Measurements from ENCODE around the gene HSF2. TPM values are rescaled to one million over a fixed set of nuclear protein-coding genes. Genes with fewer than 3 reads are reported as not detected.

Gene HSF2
- total and polyA plus RNA-seq, 10 of the 15 experiments (the other 5 are each of a cell fraction or from before 2014, with no cell fraction given): 9.5 to 38.3 (median 16.8) TPM

- RAD21 ChIA-PET (ENCODE audit: unreplicated experiment): no interaction called here
- no TSS peak for BruUV-seq (replicated peaks)
Observed at GRCh38 chr6:122458087-122458486, 58.6 kb downstream of the HSF2 start.

GRCh38 chr6:122459240-122459639 is 59.8 kb downstream of the HSF2 start:
- H3K27ac ChIP-seq (ENCODE audit: control insufficient read depth, insufficient read depth): no peak overlapping the region
- H3K4me3 ChIP-seq: no peak overlapping the region
- in situ Hi-C loops (cut with MboI): loop anchor here (25.0 kb wide), 1 partner anchor 1122 kb away; the partner anchor contains the start of gene TBC1D32
- CTCF ChIA-PET: interaction anchor here (0.9 to 1.2 kb wide), 3 partner anchors 10 to 32 kb away, joined by 3 to 5 read pairs (median 4); no protein-coding TSS in a partner anchor
- 69% methylated on average over 2 of the region's 2 CpGs for WGBS (ENCODE audit: insufficient coverage, insufficient replicate concordance, low lambda C conversion rate, missing lambda C conversion rate)
- RAD21 ChIA-PET (ENCODE audit: unreplicated experiment): no interaction called here
- H2AFZ ChIP-seq (ENCODE audit: control insufficient read depth, low read depth, low read length): no peak overlapping the region
- no peaks in the 10 kb centered on the region; the same call in 2 of the 3 replicates for H3K9me3 ChIP-seq (replicated peaks; ENCODE audit: control insufficient read depth, insufficient read depth, low read length)
- ATAC-seq (no peak), FAIRE-seq (no peak), DNase-seq (ENCODE audit: low read depth, low spot score) (no peak)
- H3K79me2 ChIP-seq (ENCODE audit: control insufficient read depth, insufficient read depth, low read length): peaks cover 43% of the 10 kb centered on the region
- no peaks in the 10 kb centered on the region for H4K20me1 ChIP-seq (ENCODE audit: control insufficient read depth, insufficient read depth)
- intact Hi-C loops (cut with micrococcal nuclease; ENCODE audit: unreplicated experiment): loop anchor here (5.0 kb wide), 1 partner anchor 37 kb away; no protein-coding TSS in a partner anchor
- BruUV-seq (replicated peaks): no TSS peak
- H3K4me2 ChIP-seq (ENCODE audit: control insufficient read depth, insufficient read depth): no peak overlapping the region
- peaks cover 2 to 10% of the 10 kb centered on the region in 2 experiments; a peak in 3 of 4 replicates for H3K36me3 ChIP-seq (ENCODE audit: control insufficient read depth in 2 of 2, insufficient read depth in 2 of 2, low read length in 1 of 2)
- H3K4me1 ChIP-seq (ENCODE audit: control insufficient read depth, insufficient read depth, low read length): no peaks in the 10 kb centered on the region
- no peaks in the 10 kb centered on the region for H3K27me3 ChIP-seq (replicated peaks in 1 of 2; ENCODE audit: control insufficient read depth in 2 of 2, insufficient read depth in 2 of 2, low read length in 1 of 2)
- SMC1A ChIA-PET (ENCODE audit: uncharacterized antibody, unreplicated experiment): interaction anchor here (0.9 to 1.3 kb wide), 3 partner anchors 15 to 71 kb away, joined by 3 to 5 read pairs (median 3); no protein-coding TSS in a partner anchor
- POLR2A ChIA-PET: no interaction called here
- no peak overlapping the region for H3K9ac ChIP-seq (ENCODE audit: control insufficient read depth, insufficient read depth, low read length)
- TF ChIP-seq ZBED1 (IDR thresholded peaks at IDR 0.05; ENCODE audit: borderline replicate concordance) (no peak), POLR2AphosphoS5 (IDR thresholded peaks at IDR 0.05; ENCODE audit: low read length) (no peak), BCLAF1 (IDR thresholded peaks at IDR 0.05) (no peak), IKZF2 (IDR thresholded peaks at IDR 0.05) (no peak), NFXL1 (IDR thresholded peaks at IDR 0.05; ENCODE audit: borderline replicate concordance) (no peak), ZBTB33 (IDR thresholded peaks at IDR 0.05) (no peak), POU2F2 (IDR thresholded peaks at IDR 0.05; ENCODE audit: borderline replicate concordance, low read depth, low read length) (no peak), MEF2A (IDR thresholded peaks at IDR 0.05; ENCODE audit: insufficient read depth, low read depth, low read length) (no peak), IRF4 (IDR thresholded peaks at IDR 0.05; ENCODE audit: low read depth, low read length) (no peak), PAX8 (IDR thresholded peaks at IDR 0.05) (no peak), CBX5 (IDR thresholded peaks at IDR 0.05; ENCODE audit: low read depth) (no peak), MXI1 (IDR thresholded peaks at IDR 0.05; ENCODE audit: low read depth, low read length) (no peak), SPI1 (IDR thresholded peaks at IDR 0.05; ENCODE audit: borderline replicate concordance, insufficient read depth, low read depth, low read length) (no peak)

More at GRCh38 chr6:122458087-122458486, 58.6 kb downstream of the HSF2 start:
- Histone ChIP-seq H3K9me3 (replicated peaks; ENCODE audit: control insufficient read depth, insufficient read depth, low read length) (no peaks in the 10 kb centered on the region; the same call in 2 of the 3 replicates), H3K36me3 (ENCODE audit: control insufficient read depth in 2 of 2, insufficient read depth in 2 of 2, low read length in 1 of 2) (peaks cover 2 to 15% of the 10 kb centered on the region in 2 experiments; a peak in 3 of 4 replicates), H3K4me1 (ENCODE audit: control insufficient read depth, insufficient read depth, low read length) (no peaks in the 10 kb centered on the region), H3K79me2 (ENCODE audit: control insufficient read depth, insufficient read depth, low read length) (peaks cover 37% of the 10 kb centered on the region), H3K27me3 (replicated peaks in 1 of 2; ENCODE audit: control insufficient read depth in 2 of 2, insufficient read depth in 2 of 2, low read length in 1 of 2) (no peaks in the 10 kb centered on the region), H3K4me3 (no peak overlapping the region), H3K4me2 (ENCODE audit: control insufficient read depth, insufficient read depth) (no peak overlapping the region), H2AFZ (ENCODE audit: control insufficient read depth, low read depth, low read length) (no peak overlapping the region), H3K27ac (ENCODE audit: control insufficient read depth, insufficient read depth) (no peak overlapping the region), H4K20me1 (ENCODE audit: control insufficient read depth, insufficient read depth) (no peaks in the 10 kb centered on the region), H3K9ac (ENCODE audit: control insufficient read depth, insufficient read depth, low read length) (no peak overlapping the region)
- POLR2A ChIA-PET: no interaction called here
- intact Hi-C loops (cut with micrococcal nuclease; ENCODE audit: unreplicated experiment) (loop anchor here (5.0 kb wide), 1 partner anchor 36 kb away; no protein-coding TSS in a partner anchor), in situ Hi-C loops (cut with MboI) (loop anchor here (25.0 kb wide), 1 partner anchor 1121 kb away; the partner anchor contains the start of gene TBC1D32)
- TF ChIP-seq EED (IDR thresholded peaks at IDR 0.05; ENCODE audit: low read depth): no peak
- ATAC-seq: no peak
- CTCF ChIA-PET: interaction anchor here (0.9 to 1.2 kb wide), 4 partner anchors 9 to 33 kb away, joined by 3 to 5 read pairs (median 4); no protein-coding TSS in a partner anchor
- no peak for FAIRE-seq
- DNase-seq (ENCODE audit: low read depth, low spot score): no peak
- 95% methylated on average over 1 of the region's 1 CpG for WGBS (ENCODE audit: insufficient coverage, insufficient replicate concordance, low lambda C conversion rate, missing lambda C conversion rate)
- SMC1A ChIA-PET (ENCODE audit: uncharacterized antibody, unreplicated experiment): no interaction called here
